ENCODE data around the gene CFAP58.
A peak's percentile ranks its signal among the peaks of the same experiment; 100 is the strongest.

Gene CFAP58

GRCh38 chr10:104328896-104329710 lies 24.5 kb upstream of the CFAP58 start:
- DNase-seq, result peak; percentile 83
- H3K4me3 ChIP-seq (ENCODE audit: low read depth, low read length), result peak overlapping the region; percentile 26

GRCh38 chr10:104329735-104330134 lies 23.9 kb upstream of the CFAP58 start:
- H3K27me3 ChIP-seq (ENCODE audit: insufficient read depth, low read depth, severe bottlenecking), result no peaks in the 10 kb centered on the region
- no peak for TF ChIP-seq CTCF (IDR thresholded peaks at IDR 0.05; ENCODE audit: low read depth, low read length)
- H3K9me3 ChIP-seq (ENCODE audit: severe bottlenecking), result no peaks in the 10 kb centered on the region
- DNase-seq, result no peak
- H3K36me3 ChIP-seq, result no peaks in the 10 kb centered on the region
- no peak overlapping the region for H3K4me3 ChIP-seq (ENCODE audit: low read depth, low read length)
- H3K27ac ChIP-seq, result peak overlapping the region; percentile 83

More at GRCh38 chr10:104328896-104329710, 24.5 kb upstream of the CFAP58 start:
- H3K36me3 ChIP-seq, result no peaks in the 10 kb centered on the region
- H3K27ac ChIP-seq, result peak overlapping the region; percentile 83
- H3K9me3 ChIP-seq (ENCODE audit: severe bottlenecking), result no peaks in the 10 kb centered on the region
- no peaks in the 10 kb centered on the region for H3K27me3 ChIP-seq (ENCODE audit: insufficient read depth, low read depth, severe bottlenecking)
- TF ChIP-seq CTCF (IDR thresholded peaks at IDR 0.05; ENCODE audit: low read depth, low read length), result no peak

GRCh38 chr10:104330168-104331110 lies 23.2 kb upstream of the CFAP58 start:
- Histone ChIP-seq H3K9me3 (ENCODE audit: severe bottlenecking) (no peaks in the 10 kb centered on the region), H3K27me3 (ENCODE audit: insufficient read depth, low read depth, severe bottlenecking) (no peaks in the 10 kb centered on the region), H3K36me3 (no peaks in the 10 kb centered on the region), H3K4me3 (ENCODE audit: low read depth, low read length) (no peak overlapping the region), H3K27ac (peak overlapping the region; percentile 83)
- no peak for TF ChIP-seq CTCF (IDR thresholded peaks at IDR 0.05; ENCODE audit: low read depth, low read length)
- DNase-seq, result peak; percentile 40

- TF ChIP-seq CTCF (IDR thresholded peaks at IDR 0.05; ENCODE audit: low read depth, low read length), result no peak
- Histone ChIP-seq H3K27me3 (ENCODE audit: insufficient read depth, low read depth, severe bottlenecking) (no peaks in the 10 kb centered on the region), H3K36me3 (no peaks in the 10 kb centered on the region), H3K4me3 (ENCODE audit: low read depth, low read length) (no peak overlapping the region), H3K9me3 (ENCODE audit: severe bottlenecking) (no peaks in the 10 kb centered on the region), H3K27ac (peak overlapping the region; percentile 83; the same call in 1 of the 2 replicates)
- DNase-seq, result no peak
These were observed 22.3 kb upstream of the CFAP58 start for GRCh38 chr10:104331208-104331838.

DNA sequence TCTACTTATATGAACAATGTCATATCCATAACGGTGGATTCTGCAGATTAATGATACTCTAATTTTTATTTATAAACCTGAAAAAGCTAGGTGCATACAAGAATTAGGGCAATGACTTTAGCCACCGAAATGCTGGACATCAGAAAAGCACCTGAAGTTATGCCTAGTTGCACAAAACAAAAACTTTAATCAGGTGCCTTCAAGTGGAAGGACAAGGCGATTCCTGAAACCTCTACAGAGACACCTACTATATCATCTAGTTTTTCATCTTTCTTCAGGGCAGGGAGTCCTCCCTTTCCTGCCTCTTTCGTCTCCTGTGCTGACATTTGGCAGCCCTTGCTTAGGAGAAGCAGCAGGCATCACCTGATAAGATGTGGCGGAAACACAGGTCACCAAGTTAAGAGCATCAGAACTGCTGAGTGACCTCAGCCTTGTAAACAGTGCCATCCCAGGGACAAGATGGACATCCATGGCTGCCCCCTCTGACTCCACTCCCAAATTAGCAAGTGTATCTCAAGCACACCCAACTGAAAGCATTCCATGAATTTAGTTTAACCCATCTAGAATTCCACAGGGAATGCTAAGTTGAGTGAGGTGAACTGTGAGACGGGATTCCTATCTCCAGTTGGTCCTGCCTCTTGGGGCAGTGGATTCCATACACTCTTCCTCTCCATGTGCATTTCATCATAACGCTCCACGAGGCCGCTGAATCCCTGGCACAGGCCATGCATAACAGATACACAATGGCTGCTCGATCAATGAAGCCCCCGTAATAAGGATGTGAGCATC lies 21.2 kb upstream of the CFAP58 start:
- no peaks in the 10 kb centered on the region for H3K27me3 ChIP-seq (ENCODE audit: insufficient read depth, low read depth, severe bottlenecking)
- H3K4me3 ChIP-seq (ENCODE audit: low read depth, low read length), result no peak overlapping the region
- H3K36me3 ChIP-seq, result no peaks in the 10 kb centered on the region
- H3K9me3 ChIP-seq (ENCODE audit: severe bottlenecking), result no peaks in the 10 kb centered on the region
- H3K27ac ChIP-seq, result no peak overlapping the region
- TF ChIP-seq CTCF (IDR thresholded peaks at IDR 0.05; ENCODE audit: low read depth, low read length), result no peak
- DNase-seq, result no peak
